ENCODE results near the gene KLHL40.

The KLHL40 gene

DNA sequence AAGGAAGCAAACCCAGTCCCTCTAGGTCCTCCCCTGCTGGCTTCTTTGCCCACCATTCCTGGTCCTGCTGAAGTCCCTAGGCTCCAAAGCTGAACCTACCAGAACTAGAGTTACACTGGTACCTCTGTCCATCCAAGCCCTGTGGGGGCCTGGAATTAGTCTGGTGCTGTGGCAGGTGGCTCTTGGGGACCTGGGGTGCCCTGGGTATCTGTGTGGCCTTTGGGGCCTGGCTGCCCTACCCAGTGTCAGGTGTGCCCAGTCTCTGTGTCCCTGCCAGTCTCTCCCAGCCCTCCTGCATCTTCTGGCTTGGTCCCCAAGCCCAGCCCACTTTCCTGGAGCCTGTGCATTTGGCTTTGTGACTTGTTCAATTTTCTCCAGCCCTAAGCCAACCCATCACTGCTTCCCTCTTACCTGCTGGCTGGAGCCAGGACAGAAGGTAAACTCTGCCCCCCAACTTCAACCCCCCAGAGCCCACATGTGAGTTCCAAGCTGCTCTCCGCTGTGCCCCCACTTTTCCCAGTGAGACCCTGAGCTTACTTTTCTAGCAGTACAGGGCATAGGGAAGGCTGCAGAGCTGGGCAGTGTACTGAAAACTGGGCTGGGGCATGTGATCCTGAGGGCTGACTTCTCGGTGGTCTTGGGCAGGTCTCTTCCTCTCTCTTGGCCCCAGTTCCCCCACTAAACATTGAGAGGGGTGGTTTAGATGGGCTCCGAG, 45.5 kb downstream of the KLHL40 start:
- no peak overlapping the region for H3K9ac ChIP-seq (ENCODE audit: low read depth, low read length)
- ATAC-seq (ENCODE audit: insufficient read depth, low read depth), result no peak

DNA sequence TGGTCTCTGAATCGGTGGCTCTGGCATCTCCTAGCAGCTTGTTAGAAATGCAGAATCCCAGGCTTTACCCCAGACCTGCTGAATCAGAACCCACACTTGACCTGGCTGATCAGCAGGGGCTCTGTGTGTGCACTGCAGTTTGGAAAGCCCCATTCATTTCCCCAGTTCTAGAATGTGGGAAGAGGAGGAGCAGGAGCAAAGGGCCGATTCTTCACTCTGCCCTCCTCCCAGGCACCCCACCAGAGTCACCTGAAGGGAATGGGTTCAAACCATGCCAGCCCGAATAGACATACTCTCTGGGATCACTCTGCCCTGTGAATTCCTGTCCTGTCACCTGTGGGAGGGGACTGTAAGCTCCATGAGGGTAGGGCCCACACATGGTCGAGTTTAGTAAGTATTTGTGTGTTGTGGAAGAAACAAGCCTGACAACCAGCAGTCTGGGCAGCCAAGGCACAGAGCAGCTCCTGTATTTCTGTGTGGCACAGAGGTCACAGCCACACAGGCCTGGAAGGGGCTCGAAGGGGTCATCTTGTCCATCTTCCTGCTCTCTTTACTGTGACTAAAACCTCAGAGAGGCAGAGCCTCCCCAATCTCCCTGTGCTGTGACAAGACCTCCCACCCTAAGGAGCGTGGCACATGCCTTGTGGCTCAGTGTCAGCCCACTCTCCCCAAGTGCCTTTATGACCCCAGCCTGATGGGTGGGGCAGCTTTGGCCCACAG, 46.3 kb downstream of the KLHL40 start:
- Histone ChIP-seq H3K27ac (ENCODE audit: low read length) (no peak overlapping the region), H3K27me3 (ENCODE audit: insufficient read depth, low read length, poor library complexity) (peaks cover 3% of the 10 kb centered on the region), H3K9me3 (ENCODE audit: insufficient read depth, low read length, severe bottlenecking) (no peaks in the 10 kb centered on the region), H3K79me2 (ENCODE audit: insufficient read depth, low read length) (no peaks in the 10 kb centered on the region), H3K4me2 (ENCODE audit: insufficient read depth, low read length) (no peak overlapping the region), H3K4me3 (ENCODE audit: low read depth in 1 of 2, low read length in 2 of 2) (no peak overlapping the region), H3K36me3 (ENCODE audit: insufficient read depth, low read length) (no peaks in the 10 kb centered on the region), H2AFZ (ENCODE audit: low read depth, low read length) (no peak overlapping the region), H3K9ac (ENCODE audit: low read depth, low read length) (no peak overlapping the region), H4K20me1 (ENCODE audit: insufficient read depth, low read length) (no peaks in the 10 kb centered on the region), H3K4me1 (ENCODE audit: insufficient read depth, low read length) (no peaks in the 10 kb centered on the region)
- TF ChIP-seq, protein P1, sequence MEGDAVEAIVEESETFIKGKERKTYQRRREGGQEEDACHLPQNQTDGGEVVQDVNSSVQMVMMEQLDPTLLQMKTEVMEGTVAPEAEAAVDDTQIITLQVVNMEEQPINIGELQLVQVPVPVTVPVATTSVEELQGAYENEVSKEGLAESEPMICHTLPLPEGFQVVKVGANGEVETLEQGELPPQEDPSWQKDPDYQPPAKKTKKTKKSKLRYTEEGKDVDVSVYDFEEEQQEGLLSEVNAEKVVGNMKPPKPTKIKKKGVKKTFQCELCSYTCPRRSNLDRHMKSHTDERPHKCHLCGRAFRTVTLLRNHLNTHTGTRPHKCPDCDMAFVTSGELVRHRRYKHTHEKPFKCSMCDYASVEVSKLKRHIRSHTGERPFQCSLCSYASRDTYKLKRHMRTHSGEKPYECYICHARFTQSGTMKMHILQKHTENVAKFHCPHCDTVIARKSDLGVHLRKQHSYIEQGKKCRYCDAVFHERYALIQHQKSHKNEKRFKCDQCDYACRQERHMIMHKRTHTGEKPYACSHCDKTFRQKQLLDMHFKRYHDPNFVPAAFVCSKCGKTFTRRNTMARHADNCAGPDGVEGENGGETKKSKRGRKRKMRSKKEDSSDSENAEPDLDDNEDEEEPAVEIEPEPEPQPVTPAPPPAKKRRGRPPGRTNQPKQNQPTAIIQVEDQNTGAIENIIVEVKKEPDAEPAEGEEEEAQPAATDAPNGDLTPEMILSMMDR (IDR thresholded peaks at IDR 0.05; ENCODE audit: borderline replicate concordance, extremely low read depth, low read length, poor library complexity, severe bottlenecking), result no peak
- no peak for TF ChIP-seq EZH2 (IDR thresholded peaks at IDR 0.05; ENCODE audit: borderline replicate concordance, low read depth, low read length, severe bottlenecking)
- no peak for DNase-seq
- no peak for ATAC-seq (ENCODE audit: insufficient read depth, low read depth)

More for the DNA sequence above, 45.5 kb downstream of the KLHL40 start:
- DNase-seq, result no peak
- no peaks in the 10 kb centered on the region for H3K4me1 ChIP-seq (ENCODE audit: insufficient read depth, low read length)
- H3K4me3 ChIP-seq (ENCODE audit: low read depth in 1 of 2, low read length in 2 of 2), result no peak overlapping the region
- H2AFZ ChIP-seq (ENCODE audit: low read depth, low read length), result no peak overlapping the region
- peaks cover 3% of the 10 kb centered on the region for H3K27me3 ChIP-seq (ENCODE audit: insufficient read depth, low read length, poor library complexity)
- H3K79me2 ChIP-seq (ENCODE audit: insufficient read depth, low read length), result no peaks in the 10 kb centered on the region
- H3K27ac ChIP-seq (ENCODE audit: low read length), result no peak overlapping the region
- no peak overlapping the region for H3K4me2 ChIP-seq (ENCODE audit: insufficient read depth, low read length)
- H4K20me1 ChIP-seq (ENCODE audit: insufficient read depth, low read length), result no peaks in the 10 kb centered on the region
- no peaks in the 10 kb centered on the region for H3K36me3 ChIP-seq (ENCODE audit: insufficient read depth, low read length)
- no peaks in the 10 kb centered on the region for H3K9me3 ChIP-seq (ENCODE audit: insufficient read depth, low read length, severe bottlenecking)
- no peak for TF ChIP-seq EZH2 (IDR thresholded peaks at IDR 0.05; ENCODE audit: borderline replicate concordance, low read depth, low read length, severe bottlenecking)
- TF ChIP-seq, protein P1 (IDR thresholded peaks at IDR 0.05; ENCODE audit: borderline replicate concordance, extremely low read depth, low read length, poor library complexity, severe bottlenecking), result no peak

DNA sequence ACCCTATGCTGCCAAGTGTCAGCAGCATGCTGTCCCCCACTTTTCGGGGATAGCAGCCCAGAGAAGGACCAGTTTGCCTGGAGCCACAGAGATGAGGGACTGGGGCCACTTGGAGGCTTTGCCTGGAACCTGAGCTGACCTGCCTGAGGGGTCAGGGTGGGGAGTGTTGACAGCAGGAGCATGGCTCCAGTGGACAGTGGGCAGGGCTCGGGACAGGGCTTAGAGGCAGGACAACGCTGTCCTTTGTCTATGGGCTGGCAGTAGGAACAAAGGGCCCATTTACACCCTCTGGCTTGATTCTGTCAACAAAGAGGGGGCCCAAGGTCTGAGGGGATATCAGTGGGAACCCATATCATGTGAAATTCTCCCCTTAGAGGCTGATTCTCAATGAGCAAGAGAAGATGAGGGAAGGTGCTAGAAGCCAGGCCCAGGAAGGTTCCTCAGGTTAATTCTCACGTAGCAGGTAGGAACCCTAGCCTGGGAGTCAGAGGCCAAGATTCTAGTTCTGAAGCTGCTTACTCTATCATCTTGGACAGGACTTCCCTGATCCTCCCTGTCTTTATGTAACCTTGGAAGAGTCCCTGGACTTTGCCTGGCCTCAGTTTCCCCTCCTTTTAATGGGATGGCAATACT, 47.0 kb downstream of the KLHL40 start:
- DNase-seq (no peak), ATAC-seq (ENCODE audit: insufficient read depth, low read depth) (no peak)
- no peaks in the 10 kb centered on the region for H4K20me1 ChIP-seq (ENCODE audit: insufficient read depth, low read length)
- H3K9ac ChIP-seq (ENCODE audit: low read depth, low read length), result no peak overlapping the region
- no peak overlapping the region for H3K4me3 ChIP-seq (ENCODE audit: low read depth in 1 of 2, low read length in 2 of 2)
- H3K4me2 ChIP-seq (ENCODE audit: insufficient read depth, low read length), result no peak overlapping the region
- no peak for TF ChIP-seq EZH2 (IDR thresholded peaks at IDR 0.05; ENCODE audit: borderline replicate concordance, low read depth, low read length, severe bottlenecking)
- TF ChIP-seq, protein P1 (IDR thresholded peaks at IDR 0.05; ENCODE audit: borderline replicate concordance, extremely low read depth, low read length, poor library complexity, severe bottlenecking), result no peak
- no peaks in the 10 kb centered on the region for H3K4me1 ChIP-seq (ENCODE audit: insufficient read depth, low read length)
- peaks cover 3% of the 10 kb centered on the region for H3K27me3 ChIP-seq (ENCODE audit: insufficient read depth, low read length, poor library complexity)
- H2AFZ ChIP-seq (ENCODE audit: low read depth, low read length), result no peak overlapping the region
- no peaks in the 10 kb centered on the region for H3K79me2 ChIP-seq (ENCODE audit: insufficient read depth, low read length)
- H3K36me3 ChIP-seq (ENCODE audit: insufficient read depth, low read length), result no peaks in the 10 kb centered on the region
- no peak overlapping the region for H3K27ac ChIP-seq (ENCODE audit: low read length)
- no peaks in the 10 kb centered on the region for H3K9me3 ChIP-seq (ENCODE audit: insufficient read depth, low read length, severe bottlenecking)

Measured in DND-41 (cell line).